Kidney (tissue), 14 donors: ENCODE data around the gene CD226. TPM values are rescaled to one million over a fixed set of nuclear protein-coding genes. Genes with fewer than 3 reads are reported as not detected.
A peak's percentile ranks its signal among the peaks of the same experiment; 100 is the strongest.

ENCODE experiments used
- DNase-seq, 5 donors: peaks; one replicate each; pipeline ENCODE4 v3.0.0-alpha.2; 2013 to 2020
- FAIRE-seq: peaks from 2 replicates; lab custom pipeline; 2012; peaks lifted over from hg19 to GRCh38; lab: Jason Lieb, UNC
- H3K27ac ChIP-seq, 2 donors: one replicate each; pipeline ENCODE4 v1.7.0; 2013; ENCODE audit warnings: low read depth in 2 of 2, low read length in 2 of 2, inconsistent platforms in 1 of 2
- H3K27me3 ChIP-seq: one replicate; pipeline ENCODE4 v1.7.1; 2013; ENCODE audit warnings: low read length, inconsistent platforms; ENCODE audit not compliant: control insufficient read depth, insufficient read depth
- H3K36me3 ChIP-seq, 3 donors: one replicate each; pipeline versions ENCODE4 v1.7.0 to v1.7.1; 2013; ENCODE audit warnings: low read length in 3 of 3, control low read depth in 1 of 3, inconsistent platforms in 1 of 3; ENCODE audit not compliant: insufficient read depth in 3 of 3, control insufficient read depth in 2 of 3
- H3K4me1 ChIP-seq, 3 donors: one replicate each; pipeline versions ENCODE4 v1.7.0 to v1.7.1; 2013; ENCODE audit warnings: low read length in 3 of 3, inconsistent platforms in 1 of 3, low read depth in 1 of 3; ENCODE audit not compliant: control insufficient read depth in 2 of 3, insufficient read depth in 2 of 3
- H3K4me3 ChIP-seq, 3 donors: one replicate each; pipeline versions ENCODE4 v1.7.0 to v1.8.1; 2013; ENCODE audit warnings: low read length in 3 of 3, control low read depth in 1 of 3, inconsistent platforms in 1 of 3
- H3K9ac ChIP-seq, 3 donors: one replicate each; pipeline versions ENCODE4 v1.7.0 to v1.7.1; 2013; ENCODE audit warnings: low read length in 3 of 3, control low read depth in 1 of 3, inconsistent platforms in 1 of 3
- H3K9me3 ChIP-seq, 3 donors: one replicate each; pipeline versions ENCODE4 v1.7.0 to v1.7.1; 2013; ENCODE audit warnings: low read length in 3 of 3, control low read depth in 1 of 3, inconsistent platforms in 1 of 3; ENCODE audit not compliant: control insufficient read depth in 2 of 3, insufficient read depth in 1 of 3
- intact Hi-C: fragments of 100-400 bp; cut with DNase I; formaldehyde crosslinking; loops from one replicate; pipeline ENCODE4 v1.11.1; 2022
- polyA plus RNA-seq: library from polyadenylated mRNA; stranded (reverse); fragments of 350-450 nt; fragmentation: Illumina TruSeq; extraction: RNeasy Lipid Tissue Mini Kit (QIAGEN cat#74804); gene quantifications from one replicate; pipeline ENCODE4 v1.2.3, GENCODE V29; 2014; ENCODE audit warnings: low read depth, low replicate concordance; ENCODE audit not compliant: insufficient read depth
- total RNA-seq: library from RNA; stranded (reverse); fragmentation: NEBNext Ultra II Directional; extraction: Animal tissue kit (Norgen Biotek cat#: 25700); gene quantifications from one replicate; pipeline ENCODE4 v1.2.1, GENCODE V29; 2021
- TF ChIP-seq, protein P1 (sequence below): IDR thresholded peaks from 3 replicates; pipeline ENCODE4 v1.5.1; 2012; ENCODE audit warnings: mild to moderate bottlenecking, moderate library complexity, borderline replicate concordance; ENCODE audit not compliant: insufficient read depth; ENCODE audit errors: extremely low read depth
- donor health status: control.
- donor health status: control.
- donor health status: control.
- donor health status: control.
- donor health status: control.
- donor health status: DM: yes; HTN: yes; CAD: no.
- donor health status: Normal renal cell carcinoma (clear cell type).

CD226 gene
- total and polyA plus RNA-seq, 2 donors from 2014 or later: 0.28 to 5.0 TPM

DNA sequence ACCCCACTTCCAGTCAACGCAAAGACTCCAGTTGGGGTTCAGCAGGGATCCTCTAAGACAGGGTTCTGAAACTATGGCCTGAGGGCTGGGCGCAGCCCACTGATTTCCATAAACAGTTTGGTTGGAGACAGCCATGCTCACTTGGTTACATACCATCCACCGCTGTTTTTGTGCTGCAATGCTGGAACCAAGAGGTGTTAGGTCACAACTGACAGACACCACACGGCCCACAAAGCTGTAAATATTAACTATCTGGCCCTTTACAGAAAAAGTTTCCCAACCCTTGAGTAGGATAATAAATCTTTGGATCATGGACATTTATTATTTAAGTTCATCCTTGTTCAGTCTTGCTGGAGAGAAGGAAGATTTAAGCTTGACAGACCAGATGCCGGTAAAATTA, 8.4 kb upstream of the CD226 start:
- no peaks in the 10 kb centered on the region for H3K36me3 ChIP-seq
- TF ChIP-seq, protein P1, sequence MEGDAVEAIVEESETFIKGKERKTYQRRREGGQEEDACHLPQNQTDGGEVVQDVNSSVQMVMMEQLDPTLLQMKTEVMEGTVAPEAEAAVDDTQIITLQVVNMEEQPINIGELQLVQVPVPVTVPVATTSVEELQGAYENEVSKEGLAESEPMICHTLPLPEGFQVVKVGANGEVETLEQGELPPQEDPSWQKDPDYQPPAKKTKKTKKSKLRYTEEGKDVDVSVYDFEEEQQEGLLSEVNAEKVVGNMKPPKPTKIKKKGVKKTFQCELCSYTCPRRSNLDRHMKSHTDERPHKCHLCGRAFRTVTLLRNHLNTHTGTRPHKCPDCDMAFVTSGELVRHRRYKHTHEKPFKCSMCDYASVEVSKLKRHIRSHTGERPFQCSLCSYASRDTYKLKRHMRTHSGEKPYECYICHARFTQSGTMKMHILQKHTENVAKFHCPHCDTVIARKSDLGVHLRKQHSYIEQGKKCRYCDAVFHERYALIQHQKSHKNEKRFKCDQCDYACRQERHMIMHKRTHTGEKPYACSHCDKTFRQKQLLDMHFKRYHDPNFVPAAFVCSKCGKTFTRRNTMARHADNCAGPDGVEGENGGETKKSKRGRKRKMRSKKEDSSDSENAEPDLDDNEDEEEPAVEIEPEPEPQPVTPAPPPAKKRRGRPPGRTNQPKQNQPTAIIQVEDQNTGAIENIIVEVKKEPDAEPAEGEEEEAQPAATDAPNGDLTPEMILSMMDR: no peak
- DNase-seq: peak in 4 of 5 donors; percentile 44 to 73 (median 63)
- intact Hi-C loops: no loop called here
- H3K27ac ChIP-seq: peak overlapping the region in 1 of 2 donors; percentile 81
- H3K9me3 ChIP-seq: no peaks in the 10 kb centered on the region
- FAIRE-seq: no peak
- no peak overlapping the region for H3K4me3 ChIP-seq
- no peaks in the 10 kb centered on the region for H3K4me1 ChIP-seq
- no peak overlapping the region for H3K9ac ChIP-seq
- H3K27me3 ChIP-seq: no peaks in the 10 kb centered on the region

DNA sequence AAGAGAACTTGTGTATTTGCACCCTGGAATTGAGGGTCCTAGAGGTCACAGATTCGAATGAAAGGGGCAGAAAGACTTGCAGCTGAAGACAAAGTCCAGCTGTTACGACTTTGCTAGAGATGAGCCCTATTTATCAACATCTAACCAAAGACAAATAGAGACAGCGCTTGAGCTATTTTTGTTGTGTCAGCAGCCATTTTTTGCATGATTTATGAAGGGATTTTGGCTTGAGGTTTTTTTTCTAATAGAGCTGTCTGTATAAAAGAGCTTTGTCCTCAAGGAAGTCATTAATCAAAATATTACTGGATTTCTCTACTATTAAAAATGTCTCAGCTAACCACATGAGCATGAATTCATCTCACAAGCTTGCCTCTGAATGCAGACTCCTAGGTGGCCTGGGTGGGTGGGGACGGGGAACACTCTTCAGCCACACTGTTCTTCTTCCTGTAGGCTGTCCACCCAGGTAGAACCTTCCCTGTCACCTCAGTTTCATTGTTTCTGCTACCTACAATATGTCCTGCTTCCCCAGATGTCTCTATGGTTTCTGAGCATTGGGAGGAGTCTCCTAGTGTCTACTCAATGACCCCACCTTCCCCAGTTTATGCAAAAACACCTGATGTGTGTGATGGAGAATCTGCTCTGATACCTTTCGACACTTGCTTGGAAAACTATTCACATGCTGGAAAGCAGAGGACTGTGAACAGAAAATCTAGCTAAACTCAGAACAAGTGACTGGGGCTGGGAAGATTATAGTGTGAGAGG, 7.2 kb upstream of the CD226 start:
- Histone ChIP-seq H3K9me3 (no peaks in the 10 kb centered on the region), H3K4me1 (peaks cover 0 to 5% (median 0%) of the 10 kb centered on the region in 3 donors), H3K4me3 (no peak overlapping the region), H3K36me3 (peaks cover 0 to 3% (median 0%) of the 10 kb centered on the region in 3 donors), H3K9ac (no peak overlapping the region), H3K27me3 (no peaks in the 10 kb centered on the region), H3K27ac (peak overlapping the region in 1 of 2 donors; percentile 54)
- DNase-seq (peak in 2 of 5 donors; percentile 46 to 68), FAIRE-seq (no peak)
- TF ChIP-seq, protein P1: no peak
- intact Hi-C loops: no loop called here

DNA sequence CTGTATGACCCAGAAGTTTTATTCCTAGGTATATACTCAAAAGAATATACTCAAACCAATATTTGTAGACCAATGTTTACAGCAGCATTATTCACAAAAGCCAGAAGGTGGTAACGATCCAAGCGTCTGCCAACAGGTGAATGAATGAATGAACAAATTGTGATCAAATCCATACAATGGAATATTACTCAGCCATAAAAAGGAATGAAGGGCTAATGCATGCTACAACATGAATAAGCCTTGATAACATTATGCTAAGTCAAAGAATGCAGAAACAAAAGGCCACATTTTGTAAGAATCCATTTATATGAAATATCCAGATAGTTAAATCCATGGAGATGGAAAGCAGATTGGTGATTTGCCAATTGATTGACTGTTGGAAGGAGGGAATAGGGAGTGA, 5.5 kb upstream of the CD226 start:
- DNase-seq (no peak), FAIRE-seq (no peak)
- Histone ChIP-seq H3K9ac (no peak overlapping the region), H3K4me1 (peaks cover 0 to 9% (median 0%) of the 10 kb centered on the region in 3 donors), H3K36me3 (peaks cover 0 to 5% (median 0%) of the 10 kb centered on the region in 3 donors), H3K4me3 (no peak overlapping the region), H3K27me3 (no peaks in the 10 kb centered on the region), H3K9me3 (peaks cover 0 to 2% (median 0%) of the 10 kb centered on the region in 3 donors), H3K27ac (no peak overlapping the region)
- intact Hi-C loops: no loop called here
- TF ChIP-seq, protein P1: no peak
